Measurements from ENCODE around the gene FAM168A.
"Not testable (repeated sequence)": the region's sequence is repeated elsewhere in the genome, so short reads cannot be mapped to it uniquely, and the experiment has no call there.

The FAM168A gene

GRCh38 chr11:73452726-73453125 lies 145.2 kb downstream of the FAM168A start:
- Histone ChIP-seq H3K27me3 (replicated peaks) (no peaks in the 10 kb centered on the region), H3K36me3 (replicated peaks) (no peaks in the 10 kb centered on the region), H3K27ac (no peak overlapping the region), H3K4me3 (ENCODE audit: low read depth, low read length) (no peak overlapping the region)
- in situ Hi-C loops (cut with HindIII; ENCODE audit: low pct_ligation_motif_present, low sequenced_read_pairs), result no loop called here
- TF ChIP-seq CTCF (IDR thresholded peaks at IDR 0.05; ENCODE audit: low read depth, low read length, missing control alignments), result no peak
- DNase-seq, result no peak

- in situ Hi-C loops (cut with HindIII; ENCODE audit: low pct_ligation_motif_present, low sequenced_read_pairs), result no loop called here
These were observed 146.0 kb downstream of the FAM168A start for GRCh38 chr11:73451896-73452295.

GRCh38 chr11:73446766-73447165 lies 151.1 kb downstream of the FAM168A start:
- in situ Hi-C loops (cut with HindIII; ENCODE audit: low pct_ligation_motif_present, low sequenced_read_pairs), result no loop called here
- DNase-seq, result no peak
- no peaks in the 10 kb centered on the region for H3K27me3 ChIP-seq (replicated peaks)
- no peaks in the 10 kb centered on the region for H3K36me3 ChIP-seq (replicated peaks)
- H3K4me3 ChIP-seq (ENCODE audit: low read depth, low read length), result no peak overlapping the region
- TF ChIP-seq CTCF (IDR thresholded peaks at IDR 0.05; ENCODE audit: low read depth, low read length, missing control alignments), result no peak
- H3K27ac ChIP-seq, result no peak overlapping the region

More at GRCh38 chr11:73451896-73452295, 146.0 kb downstream of the FAM168A start:
- Histone ChIP-seq H3K36me3 (replicated peaks) (no peaks in the 10 kb centered on the region), H3K27ac (no peak overlapping the region), H3K4me3 (ENCODE audit: low read depth, low read length) (no peak overlapping the region), H3K27me3 (replicated peaks) (no peaks in the 10 kb centered on the region)
- no peak for DNase-seq
- no peak for TF ChIP-seq CTCF (IDR thresholded peaks at IDR 0.05; ENCODE audit: low read depth, low read length, missing control alignments)

GRCh38 chr11:73445980-73446379 lies 151.9 kb downstream of the FAM168A start:
- Histone ChIP-seq H3K4me3 (ENCODE audit: low read depth, low read length) (no peak overlapping the region), H3K27me3 (replicated peaks) (no peaks in the 10 kb centered on the region), H3K27ac (no peak overlapping the region), H3K36me3 (replicated peaks) (no peaks in the 10 kb centered on the region)
- in situ Hi-C loops (cut with HindIII; ENCODE audit: low pct_ligation_motif_present, low sequenced_read_pairs), result no loop called here
- no peak for TF ChIP-seq CTCF (IDR thresholded peaks at IDR 0.05; ENCODE audit: low read depth, low read length, missing control alignments)
- no peak for DNase-seq

GRCh38 chr11:73439002-73439843 lies 158.7 kb downstream of the FAM168A start:
- in situ Hi-C loops (cut with HindIII; ENCODE audit: low pct_ligation_motif_present, low sequenced_read_pairs), result no loop called here
- Histone ChIP-seq H3K36me3 (replicated peaks) (no peaks in the 10 kb centered on the region), H3K27me3 (replicated peaks) (no peaks in the 10 kb centered on the region), H3K4me3 (ENCODE audit: low read depth, low read length) (no peak overlapping the region), H3K27ac (no peak overlapping the region)
- TF ChIP-seq CTCF (IDR thresholded peaks at IDR 0.05; ENCODE audit: low read depth, low read length, missing control alignments), result no peak
- no peak for DNase-seq

GRCh38 chr11:73436859-73437258 lies 161.1 kb downstream of the FAM168A start:
- H3K4me3 ChIP-seq (ENCODE audit: low read depth, low read length); H3K36me3 ChIP-seq (replicated peaks); H3K27me3 ChIP-seq (replicated peaks); DNase-seq; H3K27ac ChIP-seq; in situ Hi-C loops (cut with HindIII; ENCODE audit: low pct_ligation_motif_present, low sequenced_read_pairs): not testable (repeated sequence)

All from brain microvascular endothelial cell (primary cell).